ENCODE data around the gene EPOP.
"Not testable (repeated sequence)": the region's sequence is repeated elsewhere in the genome, so short reads cannot be mapped to it uniquely, and the experiment has no call there.

The EPOP gene

GRCh38 chr17:38653230-38653629 lies 21.5 kb downstream of the EPOP start:
- no peak for DNase-seq (ENCODE audit: low read depth in 2 of 2)

DNA sequence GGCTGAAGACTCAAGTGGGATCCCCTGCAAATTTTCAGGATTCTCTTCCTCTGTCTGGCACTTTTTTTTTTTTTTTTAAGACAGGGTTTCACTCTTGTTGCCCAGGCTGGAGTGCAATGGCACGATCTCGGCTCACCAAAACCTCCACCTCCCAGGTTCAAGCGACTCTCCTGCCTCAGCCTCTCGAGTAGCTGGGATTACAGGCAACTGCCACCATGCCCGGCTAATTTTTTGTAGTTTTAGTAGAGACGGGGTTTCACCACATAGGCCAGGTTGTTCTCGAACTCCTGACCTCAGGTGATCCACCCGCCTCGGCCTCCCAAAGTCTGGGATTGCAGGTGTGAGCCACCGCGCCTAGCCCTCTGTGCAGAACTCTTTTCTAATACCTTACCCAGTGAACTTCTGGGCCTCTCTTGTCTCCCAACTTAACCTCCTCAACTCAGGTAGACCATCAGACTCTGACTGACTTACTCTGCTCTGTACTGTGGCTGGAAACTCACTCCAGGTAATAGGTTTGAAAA lies 24.0 kb downstream of the EPOP start:
- not testable (repeated sequence) for DNase-seq (ENCODE audit: low read depth in 2 of 2)

GRCh38 chr17:38637951-38638350 lies 36.8 kb downstream of the EPOP start:
- DNase-seq (ENCODE audit: low read depth in 2 of 2), result no peak

DNA sequence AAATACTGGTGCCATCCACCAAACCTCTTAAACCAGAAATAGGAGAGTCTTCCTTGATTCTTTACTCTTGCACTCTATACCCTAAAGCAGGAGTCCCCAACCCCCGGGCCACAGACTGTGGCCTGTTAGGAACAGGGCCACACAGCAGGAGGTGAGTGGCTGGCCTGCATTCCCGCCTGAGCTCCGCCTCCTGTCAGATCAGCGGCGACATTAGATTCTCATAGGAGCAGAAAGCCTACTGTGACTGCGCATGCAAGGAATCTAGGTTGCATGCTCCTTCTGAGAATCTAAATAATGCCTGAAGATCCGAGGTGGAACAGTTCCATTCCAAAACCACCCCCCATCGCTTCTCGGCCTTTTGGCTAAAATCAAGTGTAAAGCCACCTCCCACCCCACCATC lies 38.7 kb downstream of the EPOP start:
- DNase-seq (ENCODE audit: low read depth in 2 of 2), result no peak

GRCh38 chr17:38632334-38632733 lies 42.4 kb downstream of the EPOP start:
- no peak for DNase-seq (ENCODE audit: low read depth in 2 of 2)

DNA sequence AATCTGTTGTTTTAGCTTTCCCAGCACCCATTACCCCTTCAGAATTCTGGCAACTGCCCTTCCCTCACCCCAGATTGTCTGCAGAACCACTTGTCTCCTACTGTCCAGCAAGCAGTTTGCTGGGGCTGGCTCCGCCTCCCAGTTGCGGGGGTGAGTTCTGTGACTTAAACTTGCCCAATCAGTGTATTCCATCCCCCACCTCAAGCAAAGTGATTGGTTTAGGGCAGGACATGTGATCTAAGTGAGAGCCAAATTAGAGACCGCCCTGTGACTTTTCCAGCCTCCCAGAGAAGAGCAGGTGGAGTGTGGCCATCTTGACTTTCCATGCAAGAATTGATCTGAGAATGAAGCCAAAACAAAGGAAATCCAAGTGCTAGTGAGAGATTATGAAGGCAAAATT lies 46.3 kb downstream of the EPOP start:
- no peak for DNase-seq (ENCODE audit: low read depth in 2 of 2)

- no peak for DNase-seq (ENCODE audit: low read depth in 2 of 2)
Observed at GRCh38 chr17:38627957-38628356, 46.8 kb downstream of the EPOP start.

- DNase-seq (ENCODE audit: low read depth in 2 of 2), result not testable (repeated sequence)
Observed at GRCh38 chr17:38626606-38627226, 48.0 kb downstream of the EPOP start.

DNA sequence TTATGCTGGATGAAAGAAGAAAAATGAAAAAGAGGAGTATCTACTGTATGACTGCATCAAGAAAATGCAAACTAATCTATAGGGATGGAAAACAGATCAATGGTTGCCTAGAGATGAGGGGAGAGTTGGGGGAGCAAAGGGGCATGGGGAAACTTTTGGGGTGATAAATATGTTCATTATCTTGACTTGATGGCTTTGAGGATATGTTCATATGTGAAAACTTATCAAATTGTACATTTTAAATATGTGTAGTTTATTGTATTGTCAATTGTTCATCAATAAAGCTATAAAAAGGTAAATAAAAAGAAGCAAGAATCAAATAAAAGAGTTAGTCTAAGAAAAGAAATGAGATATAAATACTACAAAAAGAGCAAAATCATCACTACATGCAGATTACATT lies 49.3 kb downstream of the EPOP start:
- DNase-seq (ENCODE audit: low read depth in 2 of 2), result no peak

- DNase-seq (ENCODE audit: low read depth in 2 of 2), result not testable (repeated sequence)
Observed at GRCh38 chr17:38624782-38625355, 49.9 kb downstream of the EPOP start.
